HG03135 (cell line): Measurements from ENCODE around the gene PTPRN2.

Experiments
- ATAC-seq: cut with Tn5 transposase; IDR thresholded peaks from one replicate; pipeline ENCODE4 v1.9.1; 2021; ENCODE audit warnings: mild to moderate bottlenecking, moderate library complexity; ENCODE audit not compliant: unreplicated experiment

The PTPRN2 gene

DNA sequence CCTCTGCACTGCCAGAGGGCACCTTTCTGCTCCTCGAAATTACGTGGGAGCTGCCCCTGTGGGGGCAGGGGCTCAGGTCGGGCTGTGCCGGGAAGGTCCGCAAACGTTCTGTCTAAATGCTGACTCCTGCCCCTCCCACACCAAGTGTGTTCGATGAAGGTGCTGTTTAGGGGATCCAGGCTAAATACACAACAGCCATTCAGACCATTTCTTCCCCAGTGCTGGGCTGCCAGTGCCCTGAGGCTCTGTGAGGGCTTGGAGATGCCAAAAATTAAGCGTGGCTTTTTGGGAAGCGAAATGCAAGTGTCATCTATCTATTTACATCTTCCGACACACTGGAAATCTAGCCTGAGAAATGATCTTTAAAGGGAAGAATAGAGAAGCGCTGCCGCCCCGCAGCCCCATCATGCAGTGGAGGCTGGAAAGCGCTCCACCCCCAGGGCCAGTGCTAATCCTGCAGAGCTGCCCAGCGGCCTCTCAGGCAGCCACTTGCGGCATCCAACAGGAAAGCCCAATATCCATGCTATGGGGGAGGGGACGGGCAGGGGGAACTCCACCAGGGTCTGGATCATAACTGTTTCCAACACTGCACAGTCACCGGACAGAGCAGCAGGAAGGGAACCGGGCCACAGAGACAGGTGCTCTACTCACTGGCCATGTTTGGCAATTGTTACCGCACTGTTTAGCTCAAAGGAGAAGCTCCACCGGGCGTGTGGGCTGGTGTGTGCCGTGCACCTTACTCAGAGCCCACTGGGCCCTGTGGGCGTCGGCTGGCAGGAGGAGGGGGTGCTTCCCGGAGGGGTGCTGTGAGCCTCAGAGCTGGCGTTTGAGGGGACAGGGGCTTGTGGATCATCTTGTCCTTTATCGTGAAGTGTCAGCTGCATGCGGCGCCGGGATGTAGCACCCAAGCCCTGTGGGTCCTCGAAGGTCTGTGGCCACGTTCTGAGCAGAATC lies 1045.3 kb downstream of the PTPRN2 start:
- no peak for ATAC-seq

DNA sequence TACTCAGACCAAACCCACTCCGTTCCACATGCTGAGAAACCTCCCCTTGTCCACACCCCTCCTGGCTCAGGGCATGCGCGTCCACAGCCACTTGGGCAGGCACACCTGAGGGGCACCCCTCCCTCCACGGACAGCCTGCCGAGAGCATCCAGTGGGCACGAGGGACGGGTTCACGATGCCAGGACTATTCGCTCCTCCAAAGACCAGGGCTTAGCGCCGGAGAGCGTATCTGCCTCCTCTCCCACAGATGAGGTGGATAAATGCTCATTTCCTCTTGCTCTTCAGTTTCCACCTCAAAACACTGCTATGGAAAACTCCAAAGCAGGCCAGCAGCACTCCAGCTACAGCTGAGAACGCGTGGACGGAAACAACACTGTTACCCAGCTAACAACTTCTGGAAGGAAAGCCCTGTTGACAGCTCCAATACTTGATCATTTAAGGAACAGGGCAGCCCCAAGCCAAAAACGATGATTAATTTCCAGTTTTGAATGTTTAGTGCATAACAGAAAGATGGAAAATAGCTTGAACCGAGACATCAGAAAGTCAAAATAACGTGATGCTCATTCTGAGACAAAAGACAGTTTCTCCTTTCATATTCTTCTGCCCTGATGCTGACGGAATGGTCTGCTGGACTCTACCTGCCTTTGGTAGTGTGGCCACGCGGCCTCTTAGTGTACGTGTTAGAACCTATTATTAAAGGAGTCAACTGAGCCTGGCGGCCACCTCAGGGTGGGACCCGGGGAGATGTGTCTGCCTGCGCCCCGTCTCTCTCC lies 1046.1 kb downstream of the PTPRN2 start:
- no peak for ATAC-seq

DNA sequence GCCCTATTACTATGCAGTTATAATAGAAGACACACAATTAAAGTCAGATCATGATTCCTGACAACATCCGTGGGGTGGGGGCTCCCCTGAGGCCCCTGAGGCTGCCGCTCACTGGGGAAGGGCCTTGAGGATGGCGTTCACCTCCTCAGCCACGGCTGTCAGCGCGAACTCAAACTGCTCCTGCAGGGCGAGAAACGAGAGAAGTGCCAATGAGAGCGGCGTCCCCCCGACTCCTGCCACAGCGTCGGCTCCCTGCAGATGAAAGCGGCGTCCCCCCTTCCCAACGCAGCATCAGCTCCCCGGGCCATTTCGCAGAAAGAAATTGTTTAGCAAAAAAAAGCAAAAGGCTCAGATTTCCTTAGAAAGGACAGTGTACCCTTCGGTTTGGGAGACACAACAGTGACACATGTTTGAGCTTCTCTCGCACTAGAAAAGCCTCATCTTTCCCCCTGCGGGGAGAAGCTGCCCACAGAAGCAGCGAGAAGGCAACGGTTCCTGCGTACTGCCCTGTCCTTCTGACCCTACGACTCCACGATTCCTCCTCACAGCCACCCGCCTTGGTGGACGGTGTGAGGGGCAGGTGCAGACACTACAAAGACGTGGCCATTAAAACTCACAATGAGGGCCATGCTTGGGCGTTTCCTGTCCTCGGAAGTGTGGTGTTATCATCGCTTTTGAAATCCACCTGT lies 1046.9 kb downstream of the PTPRN2 start:
- ATAC-seq: no peak

- no peak for ATAC-seq
Measured at GRCh38 chr7:157540020-157540419, 1047.6 kb downstream of the PTPRN2 start.

DNA sequence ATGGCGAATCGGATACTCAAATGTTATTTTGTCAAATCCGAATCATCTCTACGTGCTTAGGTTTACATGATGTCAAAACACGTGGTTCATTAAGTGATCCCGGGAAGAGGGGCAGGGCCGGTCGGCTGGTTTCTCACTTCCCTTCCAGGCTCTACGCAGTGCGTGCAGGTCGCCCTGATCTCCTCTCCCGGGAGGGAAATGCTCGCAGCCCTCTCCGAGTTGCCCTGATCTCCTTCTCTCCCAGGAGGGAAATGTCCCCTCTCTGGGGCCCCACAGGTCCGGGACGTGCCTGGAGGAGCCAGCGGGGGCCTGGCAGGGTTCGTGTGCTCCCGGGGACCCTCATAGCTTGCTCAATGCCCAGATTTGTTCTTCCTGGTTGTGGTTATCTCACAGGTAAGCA lies 1048.1 kb downstream of the PTPRN2 start:
- ATAC-seq: no peak

DNA sequence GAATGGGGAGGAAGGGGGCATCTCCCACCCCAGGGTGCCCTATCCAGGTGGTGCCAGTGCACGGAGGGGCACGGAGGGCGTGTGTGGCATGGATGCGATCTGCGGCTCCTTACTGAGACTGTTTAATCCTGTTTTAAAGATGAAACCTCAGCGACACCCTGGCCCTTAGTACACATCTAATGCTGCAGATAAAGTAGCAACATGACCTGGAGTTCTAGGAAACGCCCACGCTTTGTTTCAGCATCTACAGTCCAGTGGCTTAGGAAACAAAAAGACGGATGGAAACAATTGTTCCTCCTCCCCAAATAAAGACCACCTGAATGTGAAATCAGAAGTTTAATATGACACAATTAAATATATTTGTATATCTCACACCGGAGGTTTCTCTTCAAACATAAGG lies 1048.9 kb downstream of the PTPRN2 start:
- no peak for ATAC-seq

DNA sequence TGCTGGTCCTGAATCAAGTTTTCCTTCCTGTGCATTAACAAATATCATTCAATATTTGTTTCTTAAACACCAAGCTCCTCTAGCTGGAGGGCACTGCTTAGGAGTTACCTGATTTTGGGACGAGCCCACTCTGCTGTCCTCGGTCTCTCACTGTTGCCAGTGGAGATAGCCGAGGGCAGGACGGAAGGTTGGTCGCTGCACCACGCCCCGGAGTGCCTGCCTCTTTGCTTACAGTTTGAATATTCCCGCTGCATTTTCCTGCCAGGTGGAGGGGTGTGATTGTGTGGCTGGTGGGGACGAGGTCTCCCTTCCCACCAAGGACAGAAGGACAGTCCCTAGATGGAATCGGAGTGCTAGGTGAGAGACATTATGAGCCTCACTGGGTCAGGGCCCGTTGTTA lies 1049.3 kb downstream of the PTPRN2 start:
- no peak for ATAC-seq

GRCh38 chr7:157537056-157537455 lies 1050.6 kb downstream of the PTPRN2 start:
- no peak for ATAC-seq

DNA sequence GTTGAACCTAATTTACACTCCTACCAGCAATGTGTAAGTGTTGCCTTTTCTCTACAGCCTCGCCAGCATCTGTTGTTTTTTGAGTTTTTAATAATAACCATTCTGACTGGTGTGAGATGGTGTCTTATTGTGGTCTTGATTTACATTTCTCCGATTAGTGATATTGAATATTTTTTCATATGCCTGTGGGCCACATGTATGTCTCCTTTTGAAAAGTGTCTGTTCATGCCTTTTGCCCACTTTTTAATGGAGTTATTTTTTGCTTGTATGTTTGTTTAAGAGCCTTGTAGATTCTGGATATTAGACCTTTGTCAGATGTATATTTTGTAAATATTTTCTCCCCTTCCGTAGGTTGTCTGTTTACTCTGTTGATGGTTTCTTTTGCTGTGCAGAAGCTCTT lies 1055.6 kb downstream of the PTPRN2 start:
- no peak for ATAC-seq

DNA sequence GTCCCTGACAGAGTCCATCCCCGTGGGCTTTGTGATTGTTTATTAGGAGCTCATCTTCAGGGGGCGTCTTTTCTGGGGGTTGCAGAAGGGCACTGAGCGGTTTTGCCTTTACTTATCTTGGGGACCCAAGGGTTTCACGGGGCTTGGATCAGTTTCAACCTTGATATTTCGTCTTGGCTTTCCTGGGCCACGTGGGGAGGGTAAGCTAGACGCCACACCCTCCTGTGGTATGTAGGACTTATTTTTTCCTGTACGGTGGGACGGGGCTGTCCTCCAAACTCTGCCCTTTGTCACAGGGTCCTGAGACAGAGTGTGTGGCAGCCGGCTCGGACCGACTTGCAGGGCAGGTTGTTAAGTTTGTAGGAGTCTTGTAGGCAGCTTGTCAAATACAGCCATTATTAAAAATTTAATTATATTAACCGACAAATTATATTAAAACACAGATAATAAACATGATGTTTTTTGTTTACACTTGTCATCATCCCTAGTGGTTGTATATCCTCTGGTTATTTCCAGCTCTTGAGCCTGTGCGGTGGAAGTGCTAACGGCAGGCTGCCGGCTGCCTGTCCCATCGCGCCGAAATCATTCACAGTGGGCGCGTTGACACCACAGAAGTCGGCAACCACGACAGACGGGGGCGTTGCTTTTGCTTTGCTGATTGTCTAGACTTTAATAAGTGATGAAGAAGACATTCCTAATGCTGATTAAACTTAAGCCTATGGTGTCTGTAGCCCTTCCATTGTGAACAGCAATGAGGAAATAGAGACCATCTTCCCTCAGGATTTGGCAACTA lies 1057.7 kb downstream of the PTPRN2 start:
- ATAC-seq: no peak

- no peak for ATAC-seq
Measured at GRCh38 chr7:157528785-157529341, 1058.8 kb downstream of the PTPRN2 start.

DNA sequence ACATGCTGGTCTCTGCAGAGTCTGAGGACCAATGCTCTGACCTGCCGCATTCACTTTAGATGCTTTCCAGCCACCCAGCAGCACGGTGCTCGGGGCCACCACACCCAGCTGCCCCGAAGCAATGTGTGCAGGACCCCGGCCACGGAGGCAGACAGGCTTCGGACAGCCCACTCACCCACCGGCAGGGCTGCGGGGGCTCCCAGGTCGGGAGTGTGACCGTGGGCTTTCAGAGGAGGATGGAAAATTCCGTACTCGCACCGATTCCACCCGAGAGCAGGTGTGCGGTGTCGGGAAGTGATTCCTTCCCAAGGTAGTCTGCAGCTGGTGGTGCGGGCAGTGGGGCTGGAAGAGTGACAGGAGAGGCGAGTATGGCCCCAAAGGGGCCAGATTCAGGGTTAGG lies 1059.9 kb downstream of the PTPRN2 start:
- no peak for ATAC-seq

- no peak for ATAC-seq
Measured at GRCh38 chr7:157526913-157527634, 1060.5 kb downstream of the PTPRN2 start.

DNA sequence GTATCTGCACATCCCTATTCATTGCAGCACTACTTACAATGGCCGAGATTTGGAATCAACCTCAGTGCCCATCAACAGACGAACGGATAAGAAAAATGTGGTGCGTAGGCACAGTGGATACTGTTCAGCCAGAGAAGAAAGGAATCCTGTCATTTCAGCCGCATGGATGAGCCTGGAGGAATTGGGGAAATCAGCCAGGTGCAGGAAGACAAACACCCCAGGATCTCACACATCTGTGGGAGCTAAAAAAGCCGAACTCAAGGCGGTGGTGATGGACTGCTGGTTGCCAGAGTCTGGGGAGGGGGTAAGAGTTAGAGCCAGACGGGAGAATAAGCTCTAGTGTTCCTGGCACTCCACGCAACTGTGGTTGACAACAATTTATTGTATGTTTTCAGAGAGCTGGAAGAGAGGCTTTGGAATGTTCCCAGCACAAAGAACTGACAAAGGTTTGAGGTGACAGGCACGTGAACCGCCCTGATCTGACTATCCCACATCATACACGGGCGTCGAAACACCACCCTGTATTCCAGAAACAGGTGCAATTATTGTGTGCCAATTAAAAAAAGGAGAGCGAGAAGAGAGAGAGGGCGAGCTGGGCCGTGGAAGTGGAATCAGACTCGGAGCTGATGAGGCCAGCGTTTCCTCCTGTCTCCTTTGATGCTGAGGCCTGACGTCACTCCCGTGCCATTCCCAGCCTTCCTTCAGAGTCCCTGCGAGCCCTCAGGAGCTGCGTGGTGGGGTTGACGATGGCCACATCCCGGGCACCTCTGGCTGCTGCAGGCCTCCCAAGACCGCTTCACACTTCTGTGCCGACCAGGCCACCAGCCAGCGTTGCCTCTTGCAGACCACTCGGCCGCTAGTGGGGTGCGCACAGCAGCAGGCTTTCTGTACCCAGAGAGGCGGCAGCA lies 1061.4 kb downstream of the PTPRN2 start:
- ATAC-seq: no peak

- ATAC-seq: no peak
Measured at GRCh38 chr7:157525491-157525915, 1062.1 kb downstream of the PTPRN2 start.

DNA sequence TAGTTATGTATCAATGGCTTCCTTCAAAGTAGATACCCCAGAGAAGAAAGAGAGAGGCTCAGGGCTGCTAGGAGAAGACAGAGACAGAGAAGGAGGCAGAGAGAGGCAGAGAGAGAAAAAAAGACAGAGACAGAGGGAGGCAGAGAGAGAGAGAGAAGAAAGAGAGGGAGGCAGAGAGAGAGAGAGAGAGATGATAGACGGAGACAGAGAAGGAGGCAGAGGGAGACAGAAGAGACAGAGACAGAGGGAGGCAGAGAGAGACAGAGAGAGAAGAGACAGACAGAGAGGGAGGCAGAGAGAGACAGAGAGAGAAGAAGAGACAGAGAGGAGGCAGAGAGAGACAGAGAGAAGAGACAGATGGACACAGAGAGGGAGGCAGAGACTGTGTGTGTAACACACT lies 1062.9 kb downstream of the PTPRN2 start:
- ATAC-seq: no peak

DNA sequence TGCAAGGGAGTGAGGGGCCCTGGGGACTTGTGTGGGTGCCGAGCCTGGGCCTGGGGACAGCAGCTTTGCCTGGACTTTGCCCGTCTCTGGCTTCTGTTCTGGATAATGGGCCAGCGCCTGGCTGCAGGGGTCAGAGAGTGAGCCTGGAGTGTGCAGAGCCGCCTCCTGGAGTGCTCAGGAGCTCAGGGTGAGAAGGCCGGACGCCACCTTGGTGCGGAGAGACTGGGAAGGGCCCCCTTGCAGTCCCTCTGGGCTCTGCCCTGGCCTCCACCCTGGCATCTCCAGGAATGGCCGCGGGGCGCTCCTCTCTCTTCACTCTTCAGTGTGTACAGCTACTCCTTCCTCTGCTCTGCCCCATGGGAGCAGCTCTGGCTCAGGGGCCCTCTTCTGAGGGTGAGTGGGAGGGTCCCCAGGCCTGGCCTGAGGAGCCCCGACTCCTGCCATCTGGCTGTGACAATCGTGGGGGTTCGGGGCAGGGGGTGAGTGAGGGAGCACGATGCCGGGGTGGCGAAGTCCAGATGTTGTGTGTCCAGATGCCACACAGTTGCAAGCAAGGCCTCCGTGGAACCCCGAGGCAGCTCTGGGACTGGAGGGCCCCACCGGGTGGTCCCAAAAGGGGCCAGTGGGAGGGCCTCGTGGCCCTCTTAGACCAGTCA lies 1063.7 kb downstream of the PTPRN2 start:
- ATAC-seq: no peak

- ATAC-seq: no peak
Measured at GRCh38 chr7:157523371-157523765, 1064.3 kb downstream of the PTPRN2 start.
